NCI-H2081 treated with DMSO at 0.1 percent for 48 hours (cell line): ENCODE data around the gene SH3BP2.

Experiments
- DNase-seq: peaks from one replicate; lab custom pipeline; 2025; lab: John Stamatoyannopoulos, UW

SH3BP2 gene

GRCh38 chr4:2878346-2878745 lies 85.5 kb downstream of the SH3BP2 start:
- DNase-seq = no peak

- DNase-seq = no peak
Measured at GRCh38 chr4:2879026-2879425, 86.1 kb downstream of the SH3BP2 start.

GRCh38 chr4:2881431-2881830 lies 88.5 kb downstream of the SH3BP2 start:
- no peak for DNase-seq

GRCh38 chr4:2882341-2882740 lies 89.5 kb downstream of the SH3BP2 start:
- DNase-seq = no peak

- DNase-seq = no peak
Measured at GRCh38 chr4:2886161-2886560, 93.3 kb downstream of the SH3BP2 start.

- peak; percentile 5 for DNase-seq
Measured at GRCh38 chr4:2886622-2887021, 93.7 kb downstream of the SH3BP2 start.

GRCh38 chr4:2887343-2887742 lies 94.5 kb downstream of the SH3BP2 start:
- DNase-seq = no peak

- DNase-seq = no peak
Measured at GRCh38 chr4:2888886-2889285, 96.0 kb downstream of the SH3BP2 start.
